Thoracic aorta endothelial cell (primary cell): ENCODE measurements around the gene MANEA. TPM values are rescaled to one million over a fixed set of nuclear protein-coding genes. Genes with fewer than 3 reads are reported as not detected.

ENCODE experiments used
- total RNA-seq: library from RNA; depleted of rRNA; stranded (reverse); fragments of >200 nt; gene quantifications from 2 replicates; pipeline ENCODE4 v1.2.3, GENCODE V29; 2012

MANEA gene
- total RNA-seq: 26.1 and 35.2 TPM in 2 replicates

GRCh38 chr6:95577304-95578105 lies at the start of gene MANEA:
MANEA (plus strand) TSS chr6:95577535; CDS start chr6:95586440, 8,905 bp downstream.

